Measurements from ENCODE around the gene DNAJB11.

DNA sequence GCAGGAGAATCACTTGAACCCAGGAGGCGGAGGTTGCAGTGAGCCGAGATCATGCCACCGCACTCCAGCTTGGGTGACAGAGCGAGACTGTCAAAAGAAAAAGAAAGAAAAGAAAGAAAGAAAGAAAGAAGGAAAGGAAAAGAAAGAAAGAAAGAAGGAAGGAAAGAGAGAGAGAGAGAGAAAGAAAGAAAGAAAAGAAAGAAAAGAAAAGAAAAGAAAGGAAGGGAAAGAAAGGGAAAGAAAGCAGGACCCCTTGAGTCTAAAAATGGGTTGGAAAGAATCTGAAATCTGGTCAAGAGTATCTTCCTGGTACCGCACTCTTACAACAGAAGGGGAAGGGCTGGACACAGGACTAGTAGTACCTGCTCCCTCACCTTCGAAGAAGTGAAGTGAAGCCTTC, 45.9 kb upstream of the DNAJB11 start:
- TF ChIP-seq TAF1 (IDR thresholded peaks at IDR 0.05; ENCODE audit: low read depth, low read length) (no peak), POLR2A (IDR thresholded peaks at IDR 0.05; ENCODE audit: low read depth, low read length) (no peak), POLR2AphosphoS5 (IDR thresholded peaks at IDR 0.05; ENCODE audit: low read depth, low read length) (no peak), POU2F2 (IDR thresholded peaks at IDR 0.05; ENCODE audit: low read depth, low read length) (no peak), SPI1 (IDR thresholded peaks at IDR 0.05; ENCODE audit: low read depth, low read length) (no peak)
